GM18870 (cell line): ENCODE results near the gene ISG20.

Experiments used
- ATAC-seq: cut with Tn5 transposase; IDR thresholded peaks from one replicate; pipeline ENCODE4 v1.9.1; 2021; ENCODE audit warnings: moderate library complexity; ENCODE audit not compliant: unreplicated experiment

ISG20 gene

GRCh38 chr15:88680241-88681001 is 41.6 kb downstream of the ISG20 start:
- no peak for ATAC-seq

GRCh38 chr15:88681610-88682221 is 42.9 kb downstream of the ISG20 start:
- ATAC-seq: no peak

- no peak for ATAC-seq
Measured at GRCh38 chr15:88684345-88684744, 45.5 kb downstream of the ISG20 start.

- no peak for ATAC-seq
Measured at GRCh38 chr15:88686166-88686565, 47.4 kb downstream of the ISG20 start.

- ATAC-seq: no peak
Measured at GRCh38 chr15:88688394-88688933, 49.6 kb downstream of the ISG20 start.

GRCh38 chr15:88690331-88690730 is 51.5 kb downstream of the ISG20 start:
- ATAC-seq: no peak

GRCh38 chr15:88693191-88693590 is 54.4 kb downstream of the ISG20 start:
- ATAC-seq: no peak

GRCh38 chr15:88695101-88695500 is 56.3 kb downstream of the ISG20 start:
- no peak for ATAC-seq

- no peak for ATAC-seq
Measured at GRCh38 chr15:88695691-88696251, 57.0 kb downstream of the ISG20 start.

- ATAC-seq: no peak
Measured at GRCh38 chr15:88696254-88696653, 57.4 kb downstream of the ISG20 start.

GRCh38 chr15:88697276-88697675 is 58.5 kb downstream of the ISG20 start:
- no peak for ATAC-seq

- no peak for ATAC-seq
Measured at GRCh38 chr15:88699861-88700260, 61.0 kb downstream of the ISG20 start.

- no peak for ATAC-seq
Measured at GRCh38 chr15:88700716-88701115, 61.9 kb downstream of the ISG20 start.

GRCh38 chr15:88701561-88702095 is 62.8 kb downstream of the ISG20 start:
- no peak for ATAC-seq

GRCh38 chr15:88702983-88703382 is 64.2 kb downstream of the ISG20 start:
- no peak for ATAC-seq

- ATAC-seq: no peak
Measured at GRCh38 chr15:88703533-88703932, 64.7 kb downstream of the ISG20 start.

GRCh38 chr15:88704791-88705768 is 66.3 kb downstream of the ISG20 start:
- no peak for ATAC-seq

- ATAC-seq: no peak
Measured at GRCh38 chr15:88705769-88706165, 67.0 kb downstream of the ISG20 start.
